Colonic mucosa (tissue), 4 donors: Measurements from ENCODE around the gene IQCC. TPM values are rescaled to one million over a fixed set of nuclear protein-coding genes. Genes with fewer than 3 reads are reported as not detected.
A peak's percentile ranks its signal among the peaks of the same experiment; 100 is the strongest.

Source experiments
- DNase-seq: peaks from one replicate; pipeline ENCODE4 v3.0.0-alpha.2; 2020
- H3K27ac ChIP-seq: fragments of 200-600 bp; one replicate; pipeline ENCODE4 v1.8.0; 2021
- H3K27me3 ChIP-seq: fragments of 200-600 bp; one replicate; pipeline ENCODE4 v1.8.0; 2021
- H3K36me3 ChIP-seq: fragments of 200-600 bp; one replicate; pipeline ENCODE4 v1.8.0; 2021
- H3K4me1 ChIP-seq: fragments of 200-600 bp; one replicate; pipeline ENCODE4 v1.8.0; 2021; ENCODE audit warnings: mild to moderate bottlenecking
- H3K4me3 ChIP-seq: fragments of 200-600 bp; one replicate; pipeline ENCODE4 v1.8.0; 2021
- H3K9ac ChIP-seq, 2 donors: one replicate each; pipeline ENCODE4 v1.7.0; 2013; ENCODE audit warnings: control low read depth in 2 of 2, low read depth in 2 of 2, low read length in 2 of 2
- H3K9me3 ChIP-seq: fragments of 200-600 bp; one replicate; pipeline ENCODE4 v1.8.0; 2021
- CTCF ChIP-seq: fragments of 200-600 bp; IDR thresholded peaks from one replicate; pipeline ENCODE4 v1.8.0; 2022; ENCODE audit warnings: antibody characterized with exemption, mild to moderate bottlenecking
- intact Hi-C: fragments of 100-400 bp; cut with DNase I; formaldehyde crosslinking; loops from one replicate; pipeline ENCODE4 v1.14.1; 2022
- total RNA-seq, 2 donors: library from RNA; stranded (reverse); fragmentation: NEBNext Ultra II Directional in 1 of 2; extraction: Animal tissue kit (Norgen Biotek cat#: 25700) in 1 of 2; gene quantifications; one replicate each; pipeline ENCODE4 v1.2.1, GENCODE V29; 2021
- donor health status: healthy.
- donor health status: DM: no; HTN: no; CAD: no.
- donor health status: DM: no; HTN: no; CAD: no.

IQCC gene
- total RNA-seq, 2 donors from 2014 or later, result 1.8 to 4.3 TPM

- DNase-seq, result no peak
- Histone ChIP-seq H3K9ac (no peak overlapping the region), H3K9me3 (no peaks in the 10 kb centered on the region), H3K4me3 (no peak overlapping the region), H3K27ac (no peak overlapping the region), H3K27me3 (no peaks in the 10 kb centered on the region), H3K36me3 (peaks cover 34% of the 10 kb centered on the region), H3K4me1 (peaks cover 3% of the 10 kb centered on the region)
- intact Hi-C loops, result no loop called here
- no peak for TF ChIP-seq CTCF
Observed at GRCh38 chr1:32197074-32197473, 8.4 kb upstream of the IQCC start.

- Histone ChIP-seq H3K9ac (no peak overlapping the region), H3K9me3 (no peaks in the 10 kb centered on the region), H3K4me3 (no peak overlapping the region), H3K27ac (no peak overlapping the region), H3K36me3 (peaks cover 27% of the 10 kb centered on the region), H3K27me3 (no peaks in the 10 kb centered on the region), H3K4me1 (peaks cover 3% of the 10 kb centered on the region)
- no peak for DNase-seq
- no peak for TF ChIP-seq CTCF
- intact Hi-C loops, result no loop called here
Observed at GRCh38 chr1:32197837-32198236, 7.6 kb upstream of the IQCC start.

- H3K9me3 ChIP-seq, result no peaks in the 10 kb centered on the region
- no peak overlapping the region for H3K27ac ChIP-seq
- peaks cover 27% of the 10 kb centered on the region for H3K36me3 ChIP-seq
- no peak overlapping the region for H3K9ac ChIP-seq
- DNase-seq, result no peak
- intact Hi-C loops, result no loop called here
- H3K27me3 ChIP-seq, result no peaks in the 10 kb centered on the region
- no peak for TF ChIP-seq CTCF
- no peak overlapping the region for H3K4me3 ChIP-seq
- peaks cover 3% of the 10 kb centered on the region for H3K4me1 ChIP-seq
Observed at GRCh38 chr1:32198237-32199042, 7.0 kb upstream of the IQCC start.

GRCh38 chr1:32199043-32199716, 6.3 kb upstream of the IQCC start:
- Histone ChIP-seq H3K4me3 (no peak overlapping the region), H3K27ac (no peak overlapping the region), H3K36me3 (peaks cover 21% of the 10 kb centered on the region), H3K27me3 (no peaks in the 10 kb centered on the region), H3K9me3 (no peaks in the 10 kb centered on the region), H3K4me1 (peaks cover 3% of the 10 kb centered on the region), H3K9ac (peak overlapping the region in 1 of 2 donors; percentile 56)
- no peak for TF ChIP-seq CTCF
- no peak for DNase-seq
- intact Hi-C loops, result no loop called here

GRCh38 chr1:32199717-32200072, 5.8 kb upstream of the IQCC start:
- DNase-seq, result no peak

More at GRCh38 chr1:32199717-32200072, 5.8 kb upstream of the IQCC start:
- intact Hi-C loops, result no loop called here
- TF ChIP-seq CTCF, result no peak
- Histone ChIP-seq H3K4me1 (peaks cover 3% of the 10 kb centered on the region), H3K9me3 (no peaks in the 10 kb centered on the region), H3K4me3 (no peak overlapping the region), H3K36me3 (peaks cover 15% of the 10 kb centered on the region), H3K27ac (peak overlapping the region; percentile 69), H3K27me3 (no peaks in the 10 kb centered on the region), H3K9ac (peak overlapping the region in 1 of 2 donors; percentile 56)
